GM19238 (cell line): ENCODE results near the gene CDH26.

Source experiments
- DNase-seq: peaks from one replicate; pipeline ENCODE4 v3.0.0; 2011; ENCODE audit warnings: low spot score; ENCODE audit not compliant: insufficient read length

CDH26 gene

GRCh38 chr20:59985164-59985563, 26.9 kb downstream of the CDH26 start:
- no peak for DNase-seq

DNA sequence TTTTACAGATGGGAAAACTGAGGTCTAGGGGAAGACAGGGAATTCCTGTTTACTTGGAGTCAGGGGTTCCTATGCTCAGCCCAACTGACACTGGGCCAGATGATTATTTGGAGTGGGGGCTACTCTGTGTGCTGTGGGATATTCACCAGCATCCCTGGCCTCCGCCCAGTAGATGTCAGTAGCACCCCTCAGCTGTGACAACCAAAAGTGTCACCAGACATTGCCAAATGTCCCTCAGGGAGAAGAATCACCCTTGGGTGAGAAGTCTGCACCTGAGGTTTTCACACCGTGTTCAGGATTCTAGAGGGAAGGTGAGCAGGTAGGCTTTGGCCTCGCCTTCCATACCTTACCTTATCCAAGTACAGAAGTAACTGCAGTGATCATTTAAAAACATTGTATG, 27.6 kb downstream of the CDH26 start:
- DNase-seq, result no peak

GRCh38 chr20:59987135-59987534, 28.9 kb downstream of the CDH26 start:
- DNase-seq, result no peak

DNA sequence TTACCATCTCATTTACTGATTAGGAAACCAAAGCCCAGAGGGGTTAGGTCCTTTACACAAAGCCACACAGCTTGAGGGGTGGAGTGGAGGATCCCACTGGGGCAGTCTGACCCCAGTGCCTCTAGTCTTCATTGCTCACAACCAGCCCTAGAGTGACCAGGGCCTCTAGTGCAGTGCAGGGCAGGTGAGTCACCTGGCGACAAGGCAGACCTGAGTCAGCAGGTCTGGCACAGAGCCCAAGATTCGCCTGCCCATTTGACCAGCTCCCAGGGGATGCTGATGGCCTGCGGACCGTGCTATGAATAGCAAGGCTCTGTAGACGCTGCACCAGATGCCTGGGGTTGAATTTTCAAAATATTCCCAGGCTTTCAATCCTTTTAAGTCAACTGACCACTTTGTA, 29.9 kb downstream of the CDH26 start:
- DNase-seq, result no peak

GRCh38 chr20:59992526-59993084, 34.4 kb downstream of the CDH26 start:
- DNase-seq, result no peak

GRCh38 chr20:59993736-59994430, 35.7 kb downstream of the CDH26 start:
- DNase-seq, result no peak

GRCh38 chr20:59994697-59995122, 36.5 kb downstream of the CDH26 start:
- no peak for DNase-seq

GRCh38 chr20:59996108-59996507, 37.9 kb downstream of the CDH26 start:
- DNase-seq, result no peak

DNA sequence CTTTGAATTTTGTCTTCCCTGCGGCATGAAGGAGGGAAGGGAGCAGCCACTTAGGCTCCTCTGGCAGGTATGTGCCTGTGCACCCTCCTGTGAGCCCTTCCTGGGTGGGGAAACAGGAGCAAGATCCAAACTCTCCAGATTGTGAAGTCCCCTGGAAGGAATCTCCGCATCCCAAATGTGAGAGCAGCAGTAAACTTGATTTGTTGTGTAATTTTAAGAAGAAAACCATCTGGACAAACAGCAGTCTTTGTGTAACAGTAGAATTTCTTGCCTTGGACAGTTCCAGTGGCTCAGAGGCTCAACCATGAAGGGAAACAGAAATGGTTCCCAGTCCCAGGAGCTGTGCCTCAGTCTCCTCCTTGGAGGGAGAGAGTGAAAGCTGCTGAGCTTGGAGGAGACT, 39.7 kb downstream of the CDH26 start:
- DNase-seq, result no peak

DNA sequence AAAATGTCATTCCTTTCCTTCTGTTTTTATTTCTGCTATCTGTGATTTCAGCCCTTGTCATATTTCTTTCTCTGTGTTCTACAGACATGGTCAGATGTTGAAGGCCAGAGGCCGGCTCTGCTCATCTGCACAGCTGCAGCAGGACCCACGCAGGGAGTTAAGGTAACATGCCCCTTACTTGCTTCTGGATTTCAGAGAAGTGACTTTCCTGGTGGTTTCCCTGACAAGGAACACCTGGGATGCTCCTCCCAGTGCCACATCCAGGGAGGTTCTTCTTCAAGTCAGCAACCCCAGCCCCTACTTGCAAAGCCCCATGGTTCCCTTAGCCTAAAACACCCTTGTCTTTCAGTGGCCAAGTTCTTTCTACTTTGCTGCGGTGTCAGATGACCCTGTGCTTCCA, 41.3 kb downstream of the CDH26 start:
- no peak for DNase-seq

DNA sequence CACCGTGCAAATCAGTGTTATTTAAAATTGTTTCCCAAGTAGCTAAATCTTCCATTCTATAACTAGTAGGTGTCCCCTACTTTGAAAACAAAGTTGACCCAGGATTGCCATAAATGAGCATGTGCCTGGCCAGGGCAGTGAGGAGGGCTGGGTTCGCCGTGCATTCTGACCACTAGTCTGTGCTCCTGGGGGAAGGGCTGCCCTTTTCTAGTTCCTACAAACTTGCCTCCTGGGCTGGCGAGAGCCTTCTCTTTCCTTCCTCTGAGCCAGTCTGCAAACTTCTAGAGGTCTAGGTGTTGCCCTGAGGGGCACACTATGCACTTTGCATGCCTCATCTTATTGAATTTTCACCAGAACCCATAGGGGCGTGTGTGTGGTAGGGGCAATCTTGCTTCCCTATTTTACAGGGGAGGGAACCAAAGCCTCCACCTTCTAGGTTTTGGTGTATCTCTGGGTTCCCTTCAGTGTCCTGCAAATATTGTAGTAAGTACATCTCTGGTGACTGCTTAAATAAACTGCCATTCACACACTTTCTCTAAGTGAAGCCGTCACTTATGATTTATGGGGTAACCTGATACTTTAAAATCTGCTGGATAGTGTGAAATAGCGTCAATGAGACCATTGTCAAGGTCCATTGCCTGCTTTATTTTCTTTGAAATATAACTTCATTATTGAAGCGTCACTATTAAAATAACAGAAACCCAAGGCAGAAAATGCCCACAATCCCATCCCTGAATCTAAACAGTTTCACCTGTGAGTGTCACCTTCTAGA, 42.2 kb downstream of the CDH26 start:
- no peak for DNase-seq

DNA sequence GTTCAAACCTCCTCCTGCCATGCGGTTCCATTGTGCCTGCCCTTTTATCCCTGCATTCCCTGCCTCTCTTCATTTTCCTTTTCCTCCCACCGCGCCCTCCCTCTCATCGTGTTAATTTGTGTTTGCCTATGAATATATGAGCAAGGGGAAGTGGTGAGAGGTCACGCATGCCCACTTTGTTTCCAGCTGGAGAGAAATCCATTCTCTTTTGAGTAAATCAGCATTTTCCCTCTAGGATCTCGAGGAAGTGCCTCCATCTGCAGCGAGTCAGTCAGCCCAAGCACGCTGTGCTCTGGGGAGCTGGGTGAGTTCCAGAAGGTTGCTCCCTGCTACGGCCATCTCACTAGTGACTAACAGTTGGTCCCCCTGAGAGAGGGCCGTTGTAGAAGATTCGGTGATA, 42.9 kb downstream of the CDH26 start:
- no peak for DNase-seq

DNA sequence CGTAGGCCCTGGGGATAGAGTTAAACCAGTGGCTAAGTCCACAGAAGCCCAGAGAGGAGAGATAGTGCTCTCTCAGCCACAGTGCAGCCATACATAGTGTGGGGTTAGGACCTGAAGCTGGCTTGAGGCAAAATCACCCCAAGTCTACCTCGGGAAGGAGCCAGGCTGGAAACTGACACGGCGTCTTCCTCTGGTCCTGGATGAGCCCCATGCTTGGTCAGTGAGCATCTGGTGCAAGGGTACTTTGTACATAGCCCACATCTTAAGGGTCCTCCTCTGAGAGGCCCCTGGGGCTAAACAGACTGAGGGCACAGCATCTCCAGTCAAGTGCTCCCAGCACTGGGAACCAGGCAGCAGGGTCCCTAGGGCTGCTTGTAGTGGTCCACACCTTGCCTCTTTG, 45.6 kb downstream of the CDH26 start:
- no peak for DNase-seq

DNA sequence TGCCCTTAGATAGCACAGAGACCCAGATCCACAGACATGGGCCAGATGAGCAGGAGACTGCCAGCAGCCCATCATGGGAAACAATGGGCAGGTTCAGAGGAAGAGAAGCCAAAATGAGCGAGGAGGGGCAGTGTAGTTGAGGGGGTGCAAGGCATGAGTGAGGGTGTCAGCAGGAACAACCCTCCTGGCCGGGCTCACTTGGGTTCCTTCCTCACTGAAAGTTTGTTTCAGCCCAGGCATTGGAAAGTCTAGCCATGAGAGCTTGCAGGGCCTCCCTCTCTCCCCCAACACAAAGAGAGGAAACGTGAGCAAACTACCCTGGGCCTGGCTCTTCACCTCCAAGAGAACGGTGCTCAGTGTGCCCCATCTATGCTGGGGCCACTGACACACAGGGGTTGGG, 48.0 kb downstream of the CDH26 start:
- no peak for DNase-seq

DNA sequence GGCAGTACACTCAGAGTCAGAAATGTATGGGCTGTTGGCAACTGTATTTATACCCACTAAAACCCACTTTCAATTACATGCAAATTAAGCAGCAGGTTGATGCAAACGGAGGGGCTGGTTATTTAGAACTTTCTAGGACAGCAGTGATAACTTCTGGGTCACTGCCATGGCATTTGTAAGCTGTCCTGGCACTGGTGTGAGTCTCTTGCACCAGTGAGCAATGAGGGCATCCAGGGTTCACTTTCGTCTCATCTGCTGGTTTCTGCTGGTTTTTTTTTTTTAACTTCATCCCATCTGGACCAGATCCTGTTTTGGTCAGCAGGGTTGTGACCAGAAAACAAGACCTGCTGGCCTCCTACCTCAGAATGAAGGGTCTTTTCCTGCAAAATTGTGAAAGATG, 49.2 kb downstream of the CDH26 start:
- no peak for DNase-seq

GRCh38 chr20:60008130-60008808, 50.0 kb downstream of the CDH26 start:
- DNase-seq, result no peak

GRCh38 chr20:60009318-60009717, 51.1 kb downstream of the CDH26 start:
- no peak for DNase-seq

DNA sequence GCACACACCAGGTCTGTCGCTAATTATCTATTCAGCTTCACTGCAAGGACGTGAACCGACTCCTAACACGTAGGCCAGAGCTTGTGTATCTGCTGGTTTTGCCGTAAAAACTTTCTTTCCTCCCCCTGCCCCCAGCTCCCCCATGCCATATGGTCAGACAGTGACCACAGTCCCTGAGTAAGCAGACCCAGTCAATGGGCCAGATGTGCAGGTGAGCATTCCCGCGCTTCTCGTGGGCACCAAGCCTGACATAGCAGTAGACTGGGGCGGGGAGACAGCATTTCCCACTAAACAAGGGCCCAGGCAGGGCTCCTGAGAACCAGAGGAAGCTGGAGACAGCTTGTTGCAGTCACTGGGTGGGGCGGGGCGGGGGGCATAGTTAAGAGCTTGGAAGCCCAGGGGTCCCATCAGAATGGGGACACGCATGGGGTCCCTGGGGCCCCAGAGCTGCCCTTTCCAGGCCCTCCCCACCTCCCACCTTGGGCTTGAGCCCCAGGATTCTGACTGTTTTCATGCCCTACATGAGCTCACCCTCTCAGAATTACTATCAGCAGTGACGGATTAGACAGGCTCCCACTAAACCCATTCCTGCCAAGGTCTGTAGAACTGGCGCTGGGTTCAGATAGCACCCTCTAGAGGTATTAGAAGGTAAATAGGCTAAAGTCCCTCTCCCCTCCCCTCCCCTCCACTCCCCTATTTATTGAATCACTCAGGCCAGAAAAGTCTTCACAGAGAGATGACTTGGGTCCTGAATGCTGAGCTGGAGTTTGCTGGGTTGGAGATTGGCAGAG, 51.8 kb downstream of the CDH26 start:
- no peak for DNase-seq

DNA sequence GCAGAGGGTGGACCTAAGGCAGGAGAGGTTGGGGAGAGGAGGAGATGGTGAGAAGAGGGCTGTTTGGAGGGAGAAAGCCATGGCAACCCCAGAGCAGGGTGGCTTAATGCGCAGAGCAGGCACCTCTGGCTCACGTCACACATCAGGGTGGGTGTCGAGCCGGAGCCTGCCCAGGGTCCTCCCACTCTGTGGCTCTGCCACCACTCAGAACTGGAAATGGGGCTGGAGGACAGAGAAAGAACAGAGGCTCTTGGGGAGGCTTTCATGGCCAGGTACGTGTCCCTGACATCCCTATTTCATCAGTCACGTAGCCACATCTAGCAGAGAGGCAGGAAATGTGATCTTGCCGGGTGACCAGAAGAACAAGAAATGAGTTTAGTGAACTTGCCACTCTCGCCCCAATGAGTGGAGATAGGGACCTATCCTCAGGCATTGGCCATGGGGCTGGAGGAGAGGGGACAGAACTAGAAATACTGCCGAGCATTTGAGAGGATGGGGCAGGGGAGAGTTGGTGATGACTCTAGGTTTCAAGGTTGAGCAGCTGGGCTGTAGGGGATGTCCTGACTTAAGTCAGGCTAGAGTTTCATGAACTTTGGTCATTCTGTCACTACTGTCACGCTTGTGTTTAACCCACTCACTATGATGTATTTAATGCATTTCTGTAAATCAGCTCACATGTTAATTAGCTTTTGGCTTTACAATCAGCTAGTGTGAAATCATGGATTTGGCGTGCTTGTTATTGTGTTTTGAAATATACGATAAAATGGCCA, 52.7 kb downstream of the CDH26 start:
- no peak for DNase-seq
